GM12864 (cell line): ENCODE results near the gene CHID1.

ENCODE experiments used
- DNase-seq: peaks from one replicate; pipeline ENCODE4 v3.0.0-alpha.2; 2011; ENCODE audit warnings: low read depth
- H3K4me3 ChIP-seq: 2 replicates; pipeline ENCODE4 v1.5.1; 2011; ENCODE audit warnings: mild to moderate bottlenecking, low read depth, low read length, control low read depth
- TF ChIP-seq, protein P1 (sequence below): IDR thresholded peaks from 2 replicates; pipeline ENCODE4 v1.5.1; 2011; ENCODE audit warnings: low read depth, mild to moderate bottlenecking, moderate library complexity, low read length, control low read depth, inconsistent platforms; ENCODE audit errors: missing control alignments

CHID1 gene

DNA sequence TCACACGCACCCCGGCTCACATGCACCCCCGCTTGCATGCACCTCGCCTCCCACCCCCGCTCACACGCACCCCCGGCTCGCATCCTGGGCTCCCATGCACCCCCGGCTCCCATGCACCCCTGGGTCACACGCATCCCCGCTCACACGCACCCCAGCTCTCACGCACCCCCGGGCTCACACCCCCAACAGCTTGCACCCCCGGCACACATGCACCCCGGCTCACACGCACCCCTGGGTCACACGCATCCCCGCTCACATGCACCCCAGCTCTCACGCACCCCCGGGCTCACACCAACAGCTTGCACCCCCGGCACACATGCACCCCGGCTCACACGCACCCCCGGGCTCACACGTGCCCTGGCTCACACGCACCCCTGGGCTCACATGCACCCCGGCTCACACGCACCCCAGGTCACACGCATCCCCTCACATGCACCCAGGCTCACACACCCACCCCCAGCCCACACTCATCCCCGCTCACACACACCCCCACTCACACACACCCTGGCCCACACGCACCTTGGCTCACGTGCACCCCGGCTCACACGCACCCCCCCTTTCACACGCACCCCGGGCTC is 51.8 kb downstream of the CHID1 start:
- no peak for DNase-seq
- H3K4me3 ChIP-seq, result no peak overlapping the region
- TF ChIP-seq, protein P1, sequence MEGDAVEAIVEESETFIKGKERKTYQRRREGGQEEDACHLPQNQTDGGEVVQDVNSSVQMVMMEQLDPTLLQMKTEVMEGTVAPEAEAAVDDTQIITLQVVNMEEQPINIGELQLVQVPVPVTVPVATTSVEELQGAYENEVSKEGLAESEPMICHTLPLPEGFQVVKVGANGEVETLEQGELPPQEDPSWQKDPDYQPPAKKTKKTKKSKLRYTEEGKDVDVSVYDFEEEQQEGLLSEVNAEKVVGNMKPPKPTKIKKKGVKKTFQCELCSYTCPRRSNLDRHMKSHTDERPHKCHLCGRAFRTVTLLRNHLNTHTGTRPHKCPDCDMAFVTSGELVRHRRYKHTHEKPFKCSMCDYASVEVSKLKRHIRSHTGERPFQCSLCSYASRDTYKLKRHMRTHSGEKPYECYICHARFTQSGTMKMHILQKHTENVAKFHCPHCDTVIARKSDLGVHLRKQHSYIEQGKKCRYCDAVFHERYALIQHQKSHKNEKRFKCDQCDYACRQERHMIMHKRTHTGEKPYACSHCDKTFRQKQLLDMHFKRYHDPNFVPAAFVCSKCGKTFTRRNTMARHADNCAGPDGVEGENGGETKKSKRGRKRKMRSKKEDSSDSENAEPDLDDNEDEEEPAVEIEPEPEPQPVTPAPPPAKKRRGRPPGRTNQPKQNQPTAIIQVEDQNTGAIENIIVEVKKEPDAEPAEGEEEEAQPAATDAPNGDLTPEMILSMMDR, result no peak

DNA sequence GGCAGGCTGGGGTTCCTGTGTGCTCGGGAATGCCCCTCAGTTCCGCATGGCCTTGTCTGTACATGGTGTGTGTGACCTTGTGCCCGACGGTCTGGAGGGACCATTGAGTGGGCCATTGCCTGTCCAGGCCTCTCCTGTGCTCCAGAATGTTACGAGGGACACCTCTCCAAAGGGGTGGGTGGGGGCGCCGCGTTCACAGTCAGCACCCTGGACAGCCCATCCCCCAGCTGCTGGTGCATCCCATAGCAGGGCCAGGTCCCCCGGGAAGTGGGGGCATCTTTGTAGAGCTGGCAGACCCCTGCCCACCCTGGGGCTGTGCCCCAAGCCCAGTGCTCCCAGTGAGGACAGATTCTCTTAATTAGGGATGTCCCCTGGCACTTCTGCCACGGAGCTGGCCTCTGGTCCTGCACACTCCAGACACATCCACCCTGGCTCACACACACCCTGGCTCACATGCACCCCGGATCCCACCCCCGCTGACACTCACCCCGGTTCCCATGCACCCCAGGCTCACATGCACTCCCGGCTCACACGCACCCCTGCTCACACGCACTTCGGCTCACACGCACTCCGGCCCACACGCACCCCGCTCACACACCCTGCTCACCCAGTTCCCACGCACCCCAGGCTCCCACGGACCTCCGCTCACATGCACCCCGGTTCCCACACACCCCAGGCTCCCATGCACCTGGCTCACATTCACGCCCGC is 52.4 kb downstream of the CHID1 start:
- DNase-seq, result no peak
- TF ChIP-seq, protein P1, result no peak
- H3K4me3 ChIP-seq, result no peak overlapping the region

DNA sequence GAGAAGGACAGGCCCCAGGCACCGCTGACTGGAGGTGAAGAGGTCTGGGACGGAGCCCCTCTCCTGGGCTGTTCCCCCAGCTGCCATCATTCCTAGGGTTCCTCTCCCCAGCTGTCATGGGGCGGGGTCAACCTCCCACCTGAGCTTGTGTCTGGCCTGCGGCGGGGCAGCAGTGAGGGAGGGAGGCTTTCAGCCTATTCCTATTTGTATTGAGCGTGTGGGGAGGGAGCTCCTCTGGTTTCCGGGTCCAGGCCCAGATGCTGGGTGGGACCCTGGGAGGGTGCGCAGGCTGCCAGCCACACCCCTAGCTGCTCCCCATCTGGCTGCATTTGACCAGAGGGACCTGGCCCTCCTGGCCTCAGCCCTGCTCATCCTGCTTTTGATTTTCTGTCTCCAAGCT is 54.2 kb downstream of the CHID1 start:
- no peak for DNase-seq
- H3K4me3 ChIP-seq, result no peak overlapping the region
- TF ChIP-seq, protein P1, result no peak

DNA sequence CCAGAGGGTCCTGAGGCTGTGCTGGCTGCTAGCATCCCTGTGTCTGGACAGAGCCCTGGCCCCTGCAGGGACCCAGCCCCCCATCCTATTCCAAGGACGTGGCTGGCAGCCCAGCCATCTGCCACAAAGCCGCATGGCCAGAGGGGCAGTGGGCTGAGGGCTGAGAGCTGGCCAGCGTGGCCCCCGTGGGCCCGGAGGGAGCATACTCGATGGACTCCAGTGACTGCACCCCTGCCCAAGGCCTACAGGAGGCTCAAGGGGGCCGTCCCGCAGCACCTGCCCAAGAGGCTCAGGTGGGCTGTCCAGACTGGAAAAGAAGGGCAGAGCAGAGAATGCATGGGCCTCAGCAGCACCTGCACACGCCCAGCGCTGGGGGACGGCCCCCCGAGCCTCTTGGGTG is 54.8 kb downstream of the CHID1 start:
- TF ChIP-seq, protein P1, result no peak
- no peak for DNase-seq
- H3K4me3 ChIP-seq, result no peak overlapping the region

DNA sequence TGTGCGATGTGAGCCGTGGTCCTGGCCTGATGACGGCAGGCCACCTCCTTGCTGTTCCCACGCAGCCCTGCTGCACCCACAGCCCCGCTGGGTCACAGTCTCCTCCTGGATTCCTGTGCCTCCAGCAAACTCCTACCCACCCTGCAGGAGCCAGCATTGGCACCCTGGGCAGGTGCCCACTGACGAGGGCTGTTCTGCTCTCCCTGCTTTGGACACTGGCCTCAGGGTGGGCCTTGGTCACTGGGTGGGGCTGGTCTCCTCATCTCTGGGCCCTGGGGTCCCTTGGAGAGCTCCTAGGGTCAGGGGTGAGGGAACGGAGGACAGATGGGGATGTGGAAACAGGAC is 55.3 kb downstream of the CHID1 start:
- DNase-seq, result no peak
- H3K4me3 ChIP-seq, result no peak overlapping the region
- TF ChIP-seq, protein P1, result no peak

DNA sequence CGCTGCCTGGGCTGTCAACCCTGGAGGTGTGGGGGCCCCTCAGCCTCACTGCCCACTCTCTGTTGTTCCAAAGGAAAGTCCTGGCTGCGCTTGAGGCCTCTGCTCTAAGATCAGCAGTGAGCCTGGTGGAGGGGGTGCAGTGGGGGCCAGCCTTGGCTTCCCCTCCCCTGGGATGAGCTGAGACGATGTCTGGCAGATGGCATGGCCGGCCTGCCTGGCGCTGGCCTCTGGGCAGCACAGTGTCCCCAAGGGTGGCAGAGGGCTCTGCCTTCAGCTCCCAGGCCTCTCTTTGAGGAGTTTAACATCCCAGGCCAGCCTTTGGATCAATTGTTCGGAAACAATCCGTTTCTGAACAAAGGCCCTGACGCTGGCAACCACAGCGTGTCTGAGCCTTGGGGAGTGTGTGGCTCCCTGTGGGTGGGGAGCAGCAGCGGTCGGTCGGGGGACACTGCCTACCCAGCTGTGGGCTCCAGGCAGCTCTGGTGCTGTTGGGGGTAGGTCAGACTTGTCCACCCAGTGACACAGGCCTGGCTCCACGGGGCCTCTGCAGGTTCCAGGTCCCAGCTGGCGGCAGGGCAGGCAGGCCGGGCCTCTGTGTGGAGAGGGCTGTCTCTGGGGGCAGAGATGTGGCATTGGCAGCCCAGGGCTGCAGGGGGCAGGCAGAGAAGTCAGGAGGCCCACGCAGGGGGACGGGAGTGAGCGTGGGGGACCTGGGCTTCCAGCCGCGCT is 55.8 kb downstream of the CHID1 start:
- no peak for DNase-seq

More for the DNA sequence above, 55.8 kb downstream of the CHID1 start:
- no peak overlapping the region for H3K4me3 ChIP-seq
- TF ChIP-seq, protein P1, result no peak
